ENCODE results near the gene MEMO1. TPM values are rescaled to one million over a fixed set of nuclear protein-coding genes. Genes with fewer than 3 reads are reported as not detected.
"Not testable (repeated sequence)": the region's sequence is repeated elsewhere in the genome, so short reads cannot be mapped to it uniquely, and the experiment has no call there.

Gene MEMO1
- total RNA-seq: 10 to 100 TPM; 25.3 to 27.2 TPM

DNA sequence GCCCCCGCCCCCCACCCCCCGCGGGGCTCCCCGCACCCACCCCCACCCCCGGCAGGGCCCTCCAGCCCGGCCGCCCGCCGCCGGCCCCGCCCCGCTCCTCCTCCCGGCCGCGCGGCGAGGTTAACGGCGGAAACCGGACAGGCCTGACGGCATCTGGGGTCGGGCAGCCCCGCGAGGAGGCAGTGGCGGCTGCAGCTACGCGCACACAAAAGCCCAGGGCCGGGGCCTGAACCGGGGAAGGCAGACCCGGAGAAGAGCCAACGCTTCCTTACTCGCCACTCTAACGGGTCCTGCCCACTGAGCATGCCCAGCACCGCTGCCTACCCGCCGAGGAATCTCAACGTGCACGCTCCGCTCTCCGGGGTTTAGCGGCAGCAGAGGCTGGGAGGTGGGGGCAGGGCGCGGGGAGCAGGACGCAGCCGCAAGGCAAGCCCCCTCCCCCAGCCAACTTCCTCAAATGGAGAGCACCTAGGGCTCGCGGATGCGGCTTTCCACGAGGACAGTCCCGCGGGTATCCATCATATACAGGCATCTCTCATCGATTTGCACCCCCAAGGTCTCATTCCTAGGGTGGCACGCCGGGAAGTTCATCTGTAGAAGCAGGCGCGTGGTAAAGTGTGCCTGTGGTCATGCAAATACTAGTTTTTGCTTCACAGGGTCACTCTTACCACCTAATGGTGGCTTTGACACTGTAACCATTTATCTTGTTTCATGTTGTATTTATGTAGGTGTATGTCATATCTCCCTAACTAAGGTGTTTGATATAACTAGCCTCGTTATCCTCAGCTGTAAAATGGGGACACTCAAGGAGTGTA lies at the start of gene MEMO1:
TSS of gene MEMO1 (minus strand) at position 339 of the 815 bp plus-strand sequence. CDS start 761 bp downstream, outside the sequence.
- TF ChIP-seq, protein P1, sequence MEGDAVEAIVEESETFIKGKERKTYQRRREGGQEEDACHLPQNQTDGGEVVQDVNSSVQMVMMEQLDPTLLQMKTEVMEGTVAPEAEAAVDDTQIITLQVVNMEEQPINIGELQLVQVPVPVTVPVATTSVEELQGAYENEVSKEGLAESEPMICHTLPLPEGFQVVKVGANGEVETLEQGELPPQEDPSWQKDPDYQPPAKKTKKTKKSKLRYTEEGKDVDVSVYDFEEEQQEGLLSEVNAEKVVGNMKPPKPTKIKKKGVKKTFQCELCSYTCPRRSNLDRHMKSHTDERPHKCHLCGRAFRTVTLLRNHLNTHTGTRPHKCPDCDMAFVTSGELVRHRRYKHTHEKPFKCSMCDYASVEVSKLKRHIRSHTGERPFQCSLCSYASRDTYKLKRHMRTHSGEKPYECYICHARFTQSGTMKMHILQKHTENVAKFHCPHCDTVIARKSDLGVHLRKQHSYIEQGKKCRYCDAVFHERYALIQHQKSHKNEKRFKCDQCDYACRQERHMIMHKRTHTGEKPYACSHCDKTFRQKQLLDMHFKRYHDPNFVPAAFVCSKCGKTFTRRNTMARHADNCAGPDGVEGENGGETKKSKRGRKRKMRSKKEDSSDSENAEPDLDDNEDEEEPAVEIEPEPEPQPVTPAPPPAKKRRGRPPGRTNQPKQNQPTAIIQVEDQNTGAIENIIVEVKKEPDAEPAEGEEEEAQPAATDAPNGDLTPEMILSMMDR (IDR thresholded peaks at IDR 0.05): no peak
- H3K27me3 ChIP-seq (replicated peaks; ENCODE audit: insufficient read depth): no peaks in the 10 kb centered on the region
- H3K36me3 ChIP-seq: peaks cover 4% of the 10 kb centered on the region
- H3K27ac ChIP-seq: peak within 1 kb of the TSS; percentile 78 to 82
- H3K9me3 ChIP-seq: no peaks in the 10 kb centered on the region
- H3K4me3 ChIP-seq: peak within 1 kb of the TSS; percentile 95
- DNase-seq (ENCODE audit: low spot score): peak; percentile 79
- peak; percentile 82 for ATAC-seq (ENCODE audit: insufficient number of reproducible peaks, low FRiP score, low read depth)
- peaks cover 7 to 28% of the 10 kb centered on the region in 2 donors for H3K4me1 ChIP-seq (ENCODE audit: control insufficient read depth in 1 of 2, low read depth in 2 of 2)

DNA sequence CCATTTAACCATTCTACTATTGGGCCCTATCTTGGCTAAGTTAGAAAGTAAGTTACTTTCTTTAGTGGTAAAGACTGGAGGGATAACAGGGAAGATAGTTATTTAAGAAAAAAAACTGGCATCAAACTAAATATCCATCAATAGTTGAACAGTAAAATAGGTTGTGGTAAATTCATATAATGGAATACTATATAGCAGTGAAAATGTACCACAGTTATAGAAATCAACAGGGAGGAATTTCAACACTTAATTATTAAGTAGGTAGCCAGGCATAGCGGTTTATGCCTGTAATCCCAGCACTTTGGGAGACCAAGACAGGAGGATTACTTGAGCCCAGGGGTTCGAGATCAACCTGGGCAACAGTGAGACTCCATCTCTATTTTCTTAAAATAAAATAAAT lies 49.5 kb upstream of the MEMO1 start:
- no peak for DNase-seq (ENCODE audit: low spot score)
- ATAC-seq (ENCODE audit: insufficient number of reproducible peaks, low FRiP score, low read depth): no peak
- Histone ChIP-seq H3K4me1 (ENCODE audit: control insufficient read depth in 1 of 2, low read depth in 2 of 2) (peaks cover 3 to 10% of the 10 kb centered on the region in 2 donors), H3K9me3 (no peaks in the 10 kb centered on the region), H3K27me3 (replicated peaks; ENCODE audit: insufficient read depth) (no peaks in the 10 kb centered on the region), H3K27ac (no peak overlapping the region), H3K36me3 (no peaks in the 10 kb centered on the region), H3K4me3 (no peak overlapping the region)
- TF ChIP-seq, protein P1 (IDR thresholded peaks at IDR 0.05): no peak

DNA sequence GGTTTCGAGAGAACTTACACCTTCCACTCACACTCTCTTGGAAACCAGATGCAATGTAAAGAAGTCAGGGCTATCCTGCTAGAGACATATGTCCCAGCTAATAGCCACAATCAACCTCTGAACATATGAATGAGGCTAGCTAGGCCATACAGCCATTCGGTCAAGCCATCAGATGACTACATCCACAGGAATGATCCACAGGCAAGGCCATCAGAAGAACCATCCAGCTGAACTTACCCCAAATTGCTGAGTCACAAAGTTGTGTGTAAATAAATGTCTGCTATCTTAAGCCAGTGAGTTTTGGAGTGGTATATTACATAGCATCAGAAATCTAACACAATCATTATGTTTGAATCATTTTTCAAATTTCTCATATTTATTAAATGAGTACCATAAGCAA lies 47.3 kb upstream of the MEMO1 start:
- no peak overlapping the region for H3K4me3 ChIP-seq
- H3K27me3 ChIP-seq (replicated peaks; ENCODE audit: insufficient read depth): no peaks in the 10 kb centered on the region
- H3K36me3 ChIP-seq: no peaks in the 10 kb centered on the region
- TF ChIP-seq, protein P1 (IDR thresholded peaks at IDR 0.05): no peak
- ATAC-seq (ENCODE audit: insufficient number of reproducible peaks, low FRiP score, low read depth) (no peak), DNase-seq (ENCODE audit: low spot score) (no peak)
- H3K4me1 ChIP-seq (ENCODE audit: control insufficient read depth in 1 of 2, low read depth in 2 of 2): no peaks in the 10 kb centered on the region
- no peaks in the 10 kb centered on the region for H3K9me3 ChIP-seq
- H3K27ac ChIP-seq: no peak overlapping the region

DNA sequence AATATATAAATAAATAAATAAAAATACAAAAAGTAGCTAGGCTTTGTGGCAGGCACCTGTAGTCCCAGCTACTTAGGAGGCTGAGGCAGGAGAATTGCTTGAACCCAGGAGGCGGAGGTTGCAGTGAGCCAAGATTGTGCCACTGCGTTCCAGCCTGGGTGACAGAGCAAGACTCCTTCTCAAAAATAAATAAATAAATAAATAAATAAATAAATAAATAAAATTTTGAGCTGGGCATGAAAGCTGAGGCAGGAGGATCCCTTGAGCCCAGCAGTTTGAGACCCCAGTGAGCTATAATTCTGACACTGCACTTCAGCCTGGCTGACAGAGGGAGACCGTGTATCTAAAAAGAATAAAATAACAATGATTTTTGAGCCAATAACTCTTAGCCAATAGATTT lies 43.8 kb upstream of the MEMO1 start:
- not testable (repeated sequence) for H3K36me3 ChIP-seq; ATAC-seq (ENCODE audit: insufficient number of reproducible peaks, low FRiP score, low read depth); H3K4me1 ChIP-seq (ENCODE audit: control insufficient read depth in 1 of 2, low read depth in 2 of 2); H3K9me3 ChIP-seq; H3K27ac ChIP-seq; H3K4me3 ChIP-seq; H3K27me3 ChIP-seq (replicated peaks; ENCODE audit: insufficient read depth); DNase-seq (ENCODE audit: low spot score)

DNA sequence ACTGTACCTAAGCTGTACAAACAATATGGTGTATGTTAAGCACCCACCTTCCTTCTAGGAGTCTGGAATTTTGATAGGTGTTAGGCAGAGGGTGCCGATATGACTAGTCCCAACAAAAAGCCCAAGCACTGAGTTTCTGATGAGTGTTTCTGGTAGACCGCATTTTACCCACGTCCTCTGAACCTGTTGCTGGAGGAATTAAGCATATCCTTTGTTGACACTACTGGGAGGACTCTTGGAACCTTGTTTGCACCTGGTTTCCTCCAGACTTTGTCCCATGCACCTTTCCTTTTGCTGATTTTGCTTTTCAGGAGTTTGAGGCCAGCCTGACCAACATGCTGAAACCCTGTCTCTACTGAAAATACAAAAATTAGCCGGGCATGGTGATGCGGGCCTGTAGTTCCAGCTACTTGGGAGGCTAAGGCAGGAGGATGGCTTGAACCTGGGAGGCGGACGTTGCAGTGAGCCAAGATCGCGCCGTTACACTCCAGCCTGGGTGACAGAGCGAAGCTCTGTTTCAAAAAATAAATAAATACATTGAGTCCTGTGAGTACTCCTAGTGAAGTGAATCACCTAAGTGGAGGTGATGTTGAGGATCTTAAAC lies 41.1 kb upstream of the MEMO1 start:
- no peak for ATAC-seq (ENCODE audit: insufficient number of reproducible peaks, low FRiP score, low read depth)
- H3K4me3 ChIP-seq: no peak overlapping the region

More for the DNA sequence above, 41.1 kb upstream of the MEMO1 start:
- no peak overlapping the region for H3K27ac ChIP-seq
- DNase-seq (ENCODE audit: low spot score): no peak
- no peaks in the 10 kb centered on the region for H3K27me3 ChIP-seq (replicated peaks; ENCODE audit: insufficient read depth)
- H3K4me1 ChIP-seq (ENCODE audit: control insufficient read depth in 1 of 2, low read depth in 2 of 2): no peaks in the 10 kb centered on the region
- no peaks in the 10 kb centered on the region for H3K9me3 ChIP-seq
- TF ChIP-seq, protein P1 (IDR thresholded peaks at IDR 0.05): no peak
- H3K36me3 ChIP-seq: no peaks in the 10 kb centered on the region

All from thoracic aorta (tissue), 2 donors.